Mucosa of gallbladder (tissue), 1 donor: Measurements from ENCODE around the gene CYSRT1. TPM values are rescaled to one million over a fixed set of nuclear protein-coding genes. Genes with fewer than 3 reads are reported as not detected.

ENCODE experiments used
- DNase-seq: peaks from one replicate; pipeline ENCODE4 v3.0.0-alpha.2; 2020; ENCODE audit warnings: low spot score
- total RNA-seq: library from RNA; stranded (reverse); gene quantifications from one replicate; pipeline ENCODE4 v1.2.1, GENCODE V29; 2021
- donor health status: DM: no; HTN: no; CAD: no.

Gene CYSRT1
- total RNA-seq, 1 donor from 2014 or later, result 0.78 TPM

DNA sequence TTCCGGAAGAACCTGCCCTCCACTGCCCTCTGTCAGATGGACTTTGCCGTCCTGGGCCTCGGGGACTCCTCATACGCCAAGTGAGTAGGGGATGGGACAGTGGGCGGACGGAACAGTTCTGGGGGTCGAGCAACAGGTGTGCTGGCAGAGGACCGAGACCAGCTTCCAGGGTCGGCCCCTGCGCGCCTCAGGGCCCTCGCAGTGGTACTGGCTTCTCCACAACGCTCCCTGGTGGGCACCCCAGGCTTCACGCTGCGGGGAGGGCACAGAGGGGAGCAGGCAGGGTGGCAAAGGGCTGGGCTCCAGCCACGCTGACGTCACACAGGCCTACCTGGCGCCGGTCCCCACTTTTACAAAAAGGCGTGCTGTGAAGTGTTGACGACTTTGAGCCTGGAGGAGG is 12.5 kb upstream of the CYSRT1 start:
- no peak for DNase-seq

DNA sequence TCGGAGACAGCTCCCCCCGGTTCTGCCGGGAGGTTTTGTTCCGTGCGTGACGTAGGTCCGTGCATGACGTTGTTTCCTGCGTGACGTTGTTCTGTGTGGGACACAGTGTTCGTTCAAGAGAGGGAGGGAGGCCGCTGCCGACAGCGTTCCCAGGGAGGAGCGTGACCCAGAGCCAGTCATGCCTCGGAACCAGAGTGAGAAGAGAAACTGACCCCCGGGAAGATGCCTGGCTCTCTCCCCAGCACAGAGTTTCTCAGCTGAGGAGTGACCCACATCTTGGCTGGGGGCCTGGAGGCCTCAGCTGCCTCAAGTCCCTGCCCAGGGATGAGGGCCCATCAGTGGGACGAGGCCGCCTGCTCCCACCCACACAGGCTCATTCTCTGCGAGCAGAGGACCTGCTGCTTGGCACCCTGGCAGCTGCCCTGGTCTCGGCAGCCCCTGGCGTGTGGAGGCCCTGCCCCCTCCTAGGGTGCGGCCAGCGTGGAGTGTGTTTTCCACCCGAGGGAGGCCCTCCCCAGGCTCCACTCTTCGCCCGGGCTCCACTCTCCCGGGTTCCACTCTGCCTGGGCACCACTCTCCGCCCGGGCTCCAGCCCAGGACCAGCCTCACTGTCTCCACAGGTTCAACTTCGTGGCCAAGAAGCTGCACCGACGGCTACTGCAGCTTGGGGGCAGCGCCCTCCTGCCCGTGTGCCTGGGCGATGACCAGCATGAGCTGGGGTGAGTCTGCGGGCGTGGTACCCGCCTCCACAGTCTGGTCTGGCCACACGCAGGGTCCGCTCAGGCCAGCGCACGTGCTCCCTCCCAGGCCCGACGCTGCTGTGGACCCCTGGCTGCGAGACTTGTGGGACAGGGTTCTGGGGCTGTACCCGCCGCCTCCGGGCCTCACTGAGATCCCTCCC is 11.6 kb upstream of the CYSRT1 start:
- no peak for DNase-seq

DNA sequence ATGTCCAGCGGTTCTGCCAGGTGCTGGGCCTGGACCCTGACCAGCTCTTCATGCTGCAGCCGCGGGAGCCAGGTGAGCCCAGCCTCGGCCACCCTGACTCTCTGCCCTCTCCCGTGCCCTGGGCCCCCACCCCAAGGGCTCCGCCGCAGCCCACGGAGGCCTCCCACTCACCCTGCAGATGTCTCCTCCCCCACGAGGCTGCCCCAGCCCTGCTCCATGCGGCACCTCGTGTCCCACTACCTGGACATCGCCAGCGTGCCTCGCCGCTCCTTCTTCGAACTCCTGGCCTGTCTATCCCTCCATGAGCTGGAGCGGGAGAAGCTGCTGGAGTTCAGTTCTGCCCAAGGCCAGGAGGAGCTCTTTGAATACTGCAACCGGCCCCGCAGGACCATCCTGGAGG is 10.4 kb upstream of the CYSRT1 start:
- DNase-seq, result no peak

DNA sequence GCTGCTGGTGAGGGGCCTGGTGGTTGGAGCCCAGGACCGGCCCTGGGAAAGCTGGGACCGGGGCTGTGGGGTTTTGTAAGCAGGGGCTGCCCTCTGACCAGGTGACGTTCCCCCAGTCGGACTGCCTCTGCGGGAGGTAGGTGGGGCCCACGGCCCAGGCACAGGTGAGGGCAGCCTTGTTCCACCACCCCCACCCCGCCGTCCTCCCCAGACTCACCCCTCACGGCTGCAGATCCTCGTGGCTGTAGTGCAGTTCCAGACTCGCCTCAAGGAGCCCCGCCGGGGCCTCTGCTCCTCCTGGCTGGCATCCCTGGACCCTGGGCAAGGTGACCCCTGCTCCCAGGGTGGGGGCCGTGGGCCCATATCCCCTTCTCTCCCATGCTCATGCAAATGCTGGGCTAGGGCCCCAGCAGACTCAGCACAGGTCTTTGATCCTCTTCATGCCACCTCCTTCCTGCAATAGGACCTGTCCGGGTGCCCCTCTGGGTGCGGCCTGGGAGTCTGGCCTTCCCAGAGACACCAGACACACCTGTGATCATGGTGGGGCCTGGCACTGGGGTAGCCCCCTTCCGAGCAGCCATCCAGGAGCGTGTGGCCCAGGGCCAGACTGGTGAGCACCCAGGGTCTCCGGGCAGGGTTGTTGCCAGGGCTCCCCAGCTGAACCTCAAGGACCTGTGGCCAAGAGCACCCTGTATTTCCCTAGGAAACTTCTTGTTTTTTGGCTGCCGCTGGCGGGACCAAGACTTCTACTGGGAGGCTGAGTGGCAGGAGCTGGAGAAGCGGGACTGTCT is 9.6 kb upstream of the CYSRT1 start:
- DNase-seq, result no peak

DNA sequence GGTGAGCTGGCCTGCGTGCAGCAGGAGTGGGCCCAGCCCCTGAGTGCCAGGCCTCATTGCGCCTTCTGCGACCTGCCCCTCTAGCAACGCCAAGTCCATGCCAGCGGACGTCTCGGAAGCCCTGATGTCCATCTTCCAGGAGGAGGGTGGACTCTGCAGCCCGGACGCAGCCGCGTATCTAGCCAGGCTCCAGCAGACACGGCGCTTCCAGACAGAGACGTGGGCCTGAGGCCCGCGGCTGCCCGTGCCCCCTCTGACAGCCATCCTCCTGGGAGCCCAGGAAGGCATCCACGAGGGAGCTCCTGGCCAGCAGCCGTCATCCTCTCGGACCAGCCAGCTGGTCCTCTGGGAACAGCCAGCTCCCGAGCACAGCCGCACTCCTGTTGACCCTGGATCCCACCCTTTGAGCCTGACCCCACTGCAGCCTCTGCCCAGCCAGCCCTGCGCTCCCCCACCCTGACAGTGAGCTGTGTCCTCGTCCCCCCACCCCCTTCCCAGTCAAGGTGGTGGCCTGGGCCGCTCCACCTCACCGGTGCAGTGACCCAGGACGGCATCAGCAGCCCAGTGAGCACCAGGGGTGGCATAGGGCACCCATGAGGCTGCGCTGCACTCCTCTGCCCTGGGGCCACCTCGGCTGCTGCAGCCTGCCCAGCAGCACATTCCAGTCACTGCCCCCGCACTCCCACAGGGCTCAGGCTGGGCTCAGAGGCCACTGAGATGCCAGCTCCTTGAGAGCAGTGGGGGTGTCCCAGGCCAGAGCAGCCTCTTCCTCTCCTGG is 8.6 kb upstream of the CYSRT1 start:
- no peak for DNase-seq

DNA sequence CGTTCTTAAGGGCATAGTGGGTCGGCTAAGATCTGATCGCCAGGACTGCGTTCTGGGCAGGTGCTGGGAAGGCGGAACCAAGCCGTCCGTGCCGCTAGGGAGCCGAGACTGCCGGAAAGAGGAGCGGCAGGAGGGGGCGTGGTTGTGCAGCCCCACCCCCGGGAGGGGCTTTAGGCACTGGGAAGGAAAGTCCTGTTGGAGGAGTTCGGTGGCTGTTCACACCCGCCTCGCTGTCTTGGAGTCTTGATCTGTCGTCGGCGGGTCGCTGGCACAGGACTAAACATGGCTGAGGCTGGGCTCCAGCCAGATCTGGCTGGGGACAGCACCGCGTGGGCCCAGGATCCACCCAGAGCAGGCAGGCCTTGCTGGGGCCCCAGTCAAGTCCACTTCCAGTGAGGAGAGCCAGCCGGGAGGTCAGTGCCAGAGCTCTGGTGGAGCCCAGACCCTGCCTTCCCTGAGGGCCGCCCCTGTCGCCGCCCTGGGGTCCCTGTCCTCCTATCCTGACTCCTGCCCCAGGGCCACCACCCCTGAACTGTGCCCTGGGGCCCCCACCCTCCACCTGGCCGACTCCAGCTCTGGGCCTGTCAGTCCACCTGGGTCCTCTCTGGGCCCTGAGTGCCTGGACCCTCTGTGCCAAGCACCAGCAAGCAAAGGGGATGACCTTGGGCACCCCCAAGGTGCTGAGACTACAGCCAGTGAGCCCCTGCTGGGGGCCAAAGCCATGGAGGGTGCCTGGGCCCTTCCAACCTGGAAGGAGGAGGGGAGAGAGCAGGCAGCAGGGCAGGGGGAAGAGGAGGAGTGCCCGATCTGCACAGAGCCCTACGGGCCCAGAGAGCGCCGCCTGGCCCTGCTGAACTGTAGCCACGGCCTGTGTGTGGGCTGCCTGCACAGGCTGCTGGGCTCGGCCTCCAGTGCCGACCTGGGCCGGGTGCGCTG is 7.4 kb upstream of the CYSRT1 start:
- peak; percentile 82 for DNase-seq

DNA sequence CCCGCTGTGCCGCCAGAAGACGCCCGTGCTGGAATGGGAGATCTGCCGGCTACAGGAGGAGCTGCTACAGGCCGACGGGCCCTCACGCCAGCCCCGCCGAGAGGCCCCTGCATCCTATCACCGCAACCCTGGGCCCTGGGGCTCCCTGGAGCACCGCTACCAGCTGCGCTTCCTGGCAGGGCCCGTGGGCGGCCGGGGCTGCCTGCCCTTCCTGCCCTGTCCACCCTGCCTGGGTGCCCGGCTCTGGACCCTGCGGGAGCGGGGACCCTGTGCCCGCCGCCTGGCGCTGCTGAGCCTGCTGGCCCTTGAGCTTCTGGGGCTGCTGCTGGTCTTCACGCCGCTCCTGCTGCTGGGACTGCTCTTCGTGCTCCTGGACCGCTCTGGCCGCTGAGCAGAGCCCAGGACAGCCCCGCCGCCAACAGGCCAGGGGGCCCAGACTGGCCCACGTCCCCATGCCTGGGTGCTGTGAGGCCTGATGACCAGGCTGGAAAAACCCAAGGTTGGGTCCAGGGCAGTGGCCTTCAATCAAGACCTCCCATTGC is 6.7 kb upstream of the CYSRT1 start:
- no peak for DNase-seq

DNA sequence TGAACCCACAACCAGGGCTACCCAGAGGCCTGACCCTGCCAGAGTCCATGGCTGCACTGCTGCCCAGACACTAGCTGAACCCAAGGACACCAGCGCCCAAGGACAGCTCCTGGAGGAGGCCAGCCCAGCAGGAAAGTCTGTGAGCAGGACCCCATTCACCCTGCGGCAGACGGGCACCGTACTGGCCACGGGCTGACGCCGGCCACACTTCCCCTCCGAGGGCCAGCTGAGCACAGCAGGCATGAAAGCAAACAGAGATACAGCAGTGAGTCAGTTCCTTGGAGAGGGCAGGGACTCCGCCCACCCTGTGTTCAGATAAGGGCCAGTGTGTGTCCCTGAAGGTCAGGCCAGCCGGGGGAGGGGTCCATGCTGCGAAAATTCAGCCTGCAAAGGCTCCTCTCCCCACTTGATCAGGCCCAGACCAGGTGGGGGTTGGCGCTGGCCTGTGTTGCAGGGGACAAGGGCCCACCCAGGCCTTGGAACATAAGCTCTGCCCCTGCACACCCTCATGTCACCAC is 6.2 kb upstream of the CYSRT1 start:
- DNase-seq, result peak; percentile 52

DNA sequence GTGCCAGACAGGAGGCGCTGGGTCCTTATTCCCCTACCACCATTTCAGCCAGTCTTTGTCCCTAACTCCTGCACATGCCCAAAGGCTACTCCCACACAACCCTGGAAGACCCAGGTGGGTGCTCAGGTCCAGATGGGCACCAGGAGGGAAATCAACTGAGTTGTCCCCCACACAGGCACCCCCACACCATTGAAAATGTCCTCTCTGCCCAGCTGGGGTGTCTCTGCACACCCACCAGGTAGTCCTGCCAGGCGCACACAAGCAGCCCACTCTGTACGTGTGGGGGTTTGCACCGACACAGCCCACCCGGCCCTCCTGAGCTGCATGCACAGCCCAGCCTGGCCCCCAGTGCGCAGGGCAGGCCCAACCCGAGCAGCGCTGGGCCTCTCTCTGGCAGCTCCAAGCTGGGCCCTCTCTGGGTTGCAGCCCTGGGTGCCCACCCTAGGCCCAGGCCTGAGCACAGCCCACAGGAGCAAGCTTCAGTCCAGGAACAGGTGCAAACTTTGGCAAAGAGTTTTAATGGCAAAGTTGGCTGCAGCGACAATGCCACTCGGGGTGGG is 5.1 kb upstream of the CYSRT1 start:
- no peak for DNase-seq

DNA sequence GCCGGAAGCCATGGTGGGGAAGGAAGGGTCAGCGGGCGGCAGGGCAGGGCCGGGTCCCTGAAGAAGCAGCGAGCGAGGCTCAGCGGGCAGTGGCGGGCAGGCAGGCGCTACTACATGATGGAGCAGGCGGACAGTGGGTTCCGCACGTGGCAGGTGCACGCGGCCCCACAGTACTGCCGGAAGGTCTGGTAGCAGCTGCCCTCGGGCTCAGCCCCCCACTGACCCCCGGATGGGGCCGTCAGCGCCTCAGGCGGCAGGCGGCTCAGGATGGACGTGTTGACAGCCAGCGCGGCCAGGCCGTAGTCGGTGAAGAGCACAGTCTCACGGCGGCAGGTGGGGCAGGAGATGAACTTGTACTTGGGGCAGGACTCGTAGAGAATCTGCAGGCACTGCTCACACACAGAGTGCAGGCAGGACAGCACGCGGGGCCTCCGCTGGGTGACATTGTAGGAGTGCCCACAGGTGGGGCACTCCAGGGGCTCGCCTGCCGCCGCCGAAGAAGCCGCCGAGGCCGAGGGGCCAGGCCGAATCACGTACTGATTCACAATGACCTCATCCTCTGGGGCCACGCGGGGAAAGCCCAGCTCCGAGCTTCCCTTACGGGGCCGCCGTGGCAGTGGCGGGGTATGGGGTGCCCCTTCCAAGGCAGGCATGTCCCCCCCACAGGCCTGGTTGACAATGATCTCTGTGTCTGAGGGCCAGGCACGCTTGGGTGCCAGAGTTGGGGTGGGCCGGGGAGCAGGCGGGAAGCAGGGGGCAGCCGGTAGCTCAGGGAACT is 4.5 kb upstream of the CYSRT1 start:
- DNase-seq, result no peak

DNA sequence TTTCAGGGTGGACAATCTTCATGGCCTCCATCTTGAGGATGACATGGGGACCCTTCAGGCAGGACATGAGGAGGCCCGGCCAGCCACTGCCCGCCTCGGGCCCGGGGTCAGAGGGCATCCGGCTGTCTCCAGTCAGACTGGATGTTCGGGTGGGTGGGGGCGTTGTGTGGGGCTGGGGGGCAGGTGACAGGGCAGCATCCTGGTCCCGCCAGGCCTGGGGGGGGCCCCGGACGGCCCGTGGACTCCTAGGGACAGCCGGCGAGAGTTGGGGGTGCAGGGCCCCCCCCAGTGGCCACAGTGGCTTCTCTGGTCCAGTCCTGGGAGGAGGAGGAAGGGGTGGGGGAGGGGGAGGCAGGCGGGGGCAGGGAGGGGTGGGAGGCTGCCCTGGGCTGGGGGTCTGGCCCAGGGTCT is 3.9 kb upstream of the CYSRT1 start:
- DNase-seq, result no peak

DNA sequence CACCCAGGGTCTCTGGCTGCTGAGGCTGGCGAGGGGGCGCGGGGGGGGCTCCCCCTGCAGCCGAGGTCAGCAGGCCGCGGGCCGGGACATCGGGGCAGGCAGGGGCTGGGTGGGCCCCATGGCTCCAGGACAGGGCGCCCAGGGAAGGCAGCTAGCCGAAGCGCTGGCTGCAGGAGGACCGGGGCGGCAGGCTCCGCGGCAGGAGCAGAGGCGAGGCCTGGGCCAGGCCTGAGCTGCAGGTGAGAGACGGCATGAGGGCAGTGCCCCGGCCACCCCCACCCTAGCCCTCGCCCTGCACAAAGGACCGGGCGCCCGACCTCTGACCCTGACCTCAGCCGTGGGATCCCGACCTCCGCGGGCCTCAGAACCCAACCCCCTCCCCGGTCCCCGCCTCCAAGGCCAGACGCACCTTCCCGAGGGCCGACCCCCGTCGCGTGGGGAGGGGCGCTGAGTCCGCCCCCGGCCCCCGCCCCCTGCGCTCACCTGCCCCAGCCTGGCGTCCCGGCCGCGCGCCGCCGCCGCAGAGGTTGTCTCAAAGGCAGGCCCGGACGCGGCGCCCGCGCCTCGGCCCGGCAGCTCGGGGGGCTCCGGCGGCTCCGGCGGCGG is 3.4 kb upstream of the CYSRT1 start:
- no peak for DNase-seq

DNA sequence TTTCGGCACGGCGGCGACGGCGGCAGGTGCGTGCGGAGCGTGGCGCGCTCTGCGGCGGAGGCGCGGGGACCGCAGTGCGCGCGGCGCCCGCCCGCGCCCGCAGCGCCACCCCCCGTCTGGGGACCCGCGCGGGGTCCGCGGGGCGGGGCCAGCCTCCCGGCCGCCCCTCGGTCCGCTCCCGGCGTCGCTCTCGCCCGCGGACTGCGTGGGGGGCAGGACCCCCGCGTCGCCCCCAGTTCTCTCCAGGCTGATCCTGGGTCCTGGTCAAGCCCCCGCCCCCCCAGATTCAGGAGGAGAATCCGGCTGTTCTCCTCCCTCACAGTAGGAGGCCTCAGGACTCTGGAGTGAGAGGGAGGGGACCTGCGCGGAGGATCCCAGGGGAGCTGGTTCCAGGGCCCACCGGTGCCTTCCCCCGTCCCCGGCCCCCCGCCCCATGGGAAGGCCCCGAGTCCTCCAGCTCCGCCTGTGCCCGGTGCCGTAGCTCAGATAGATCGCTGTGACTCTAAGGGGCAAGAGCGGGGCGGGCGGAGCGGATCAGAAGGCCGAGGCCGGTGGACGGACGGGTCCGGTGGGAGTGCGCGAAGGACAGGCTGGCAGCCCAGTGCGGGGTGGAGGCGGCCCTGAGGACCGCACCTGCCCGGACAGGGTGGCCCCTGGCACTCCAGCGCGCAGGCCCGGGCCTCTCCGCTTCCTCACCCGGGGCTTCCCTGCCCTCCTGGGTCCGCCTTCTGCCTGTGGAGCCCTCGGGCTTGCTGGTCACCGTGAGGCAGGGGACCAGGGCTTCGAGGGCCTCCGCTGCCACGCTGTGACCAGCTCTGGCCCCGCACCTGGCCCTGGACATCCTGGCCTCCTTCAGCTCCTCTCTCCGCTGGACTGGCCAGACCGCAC is 2.5 kb upstream of the CYSRT1 start, which contains the start of gene RNF208:
Gene RNF208 (minus strand): TSS at position 51 of the 888 bp plus-strand sequence. CDS start 1,028 bp downstream, outside the sequence.
- DNase-seq, result no peak

DNA sequence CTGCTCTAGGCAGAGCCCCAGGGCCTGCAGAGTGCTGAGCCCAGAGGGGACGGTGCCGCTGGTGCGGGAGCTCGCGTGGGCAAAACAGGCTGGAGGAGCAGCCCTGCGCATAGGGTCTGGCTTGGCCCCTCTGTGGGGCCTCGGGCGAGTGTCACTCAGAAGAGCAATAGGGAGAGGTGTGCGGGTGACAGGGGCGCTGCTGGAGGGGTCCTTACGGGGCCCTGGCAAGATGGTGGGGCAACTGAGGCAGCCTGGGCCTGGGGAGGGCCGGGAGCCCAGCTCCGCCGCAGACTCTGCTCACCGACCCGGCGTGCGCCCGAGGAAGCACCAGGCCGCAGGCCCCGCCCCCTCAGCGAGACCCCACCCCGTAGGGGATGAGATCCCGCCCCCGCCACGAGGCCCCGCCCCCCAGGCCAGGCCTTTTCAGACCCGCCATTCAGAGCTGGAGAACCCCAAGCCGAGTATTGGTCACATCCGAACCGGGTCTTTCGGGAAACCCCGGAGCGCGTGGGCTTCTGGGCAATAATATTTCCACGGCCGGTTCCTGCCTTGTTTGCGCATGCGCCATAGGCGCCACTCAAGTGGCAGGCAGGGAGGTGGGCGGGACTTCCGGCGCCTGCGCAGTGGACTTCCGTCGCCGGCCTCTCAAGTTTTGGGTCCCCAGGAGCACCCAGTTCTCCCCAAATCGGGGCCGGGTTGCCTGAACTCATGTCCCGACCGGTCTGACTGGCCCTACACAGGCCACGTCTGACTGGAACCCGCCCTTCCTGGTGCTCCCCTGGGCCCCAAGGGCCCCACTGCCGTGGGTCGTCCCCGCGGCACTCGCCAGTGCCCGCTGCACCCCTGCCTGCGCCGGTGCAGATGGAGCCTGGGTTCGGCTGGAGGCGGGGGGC is 1.6 kb upstream of the CYSRT1 start:
- peak; percentile 99 for DNase-seq

DNA sequence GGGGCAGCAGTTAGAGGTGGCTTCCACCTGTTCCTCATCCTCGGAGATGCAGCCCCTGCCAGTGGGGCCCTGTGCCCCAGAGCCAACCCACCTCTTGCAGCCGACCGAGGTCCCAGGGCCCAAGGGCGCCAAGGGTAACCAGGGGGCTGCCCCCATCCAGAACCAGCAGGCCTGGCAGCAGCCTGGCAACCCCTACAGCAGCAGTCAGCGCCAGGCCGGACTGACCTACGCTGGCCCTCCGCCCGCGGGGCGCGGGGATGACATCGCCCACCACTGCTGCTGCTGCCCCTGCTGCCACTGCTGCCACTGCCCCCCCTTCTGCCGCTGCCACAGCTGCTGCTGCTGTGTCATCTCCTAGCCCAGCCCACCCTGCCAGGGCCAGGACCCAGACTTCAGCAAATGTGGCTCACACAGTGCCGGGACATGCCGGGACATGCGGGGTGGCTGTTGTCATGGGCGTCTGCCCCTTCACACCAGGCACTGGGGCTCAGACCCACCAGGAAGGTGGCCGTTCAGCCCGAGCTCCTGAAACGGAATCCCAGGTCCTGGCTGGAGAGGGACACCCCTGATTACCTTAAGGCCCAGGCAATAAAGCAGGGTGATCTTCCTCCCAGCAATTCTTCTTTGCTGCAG is 841 bp downstream of the CYSRT1 start:
- DNase-seq, result no peak

DNA sequence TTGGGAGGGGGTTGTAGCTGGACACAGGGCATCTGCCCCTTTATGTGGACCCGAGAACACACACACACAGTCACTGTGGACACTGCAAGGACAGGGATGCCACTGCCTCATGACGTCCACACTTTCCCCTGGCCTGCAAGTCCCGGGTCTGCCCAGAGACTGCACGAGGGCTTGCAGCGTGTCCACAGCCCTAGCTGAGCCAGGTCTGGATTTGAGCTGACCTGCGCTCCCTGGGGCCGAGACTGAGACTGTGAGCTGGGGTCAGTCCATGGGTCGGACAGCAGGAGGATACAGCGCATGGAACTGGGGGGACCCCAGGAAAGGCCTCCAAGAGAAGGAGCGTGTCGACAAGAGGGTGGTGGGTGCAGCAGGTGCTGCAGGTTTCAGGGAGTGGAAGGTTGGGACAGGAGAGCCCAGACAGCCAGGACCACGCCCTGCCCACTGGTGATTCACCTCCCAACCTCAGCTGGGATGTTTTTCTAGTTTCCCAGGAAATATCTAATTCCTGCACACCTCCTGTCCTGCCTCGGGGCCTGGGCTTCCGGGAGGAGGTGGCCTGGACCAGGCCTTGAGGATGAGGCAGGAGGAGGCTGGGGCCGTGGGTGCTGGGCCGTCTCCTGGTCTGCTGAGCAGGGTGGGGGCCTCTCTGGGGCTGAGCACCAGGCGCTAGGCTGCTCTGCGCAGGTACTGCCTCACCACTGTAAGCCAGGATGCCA is 1.5 kb downstream of the CYSRT1 start:
- no peak for DNase-seq
